ENCODE results near the gene EIF3D. TPM values are rescaled to one million over a fixed set of nuclear protein-coding genes. Genes with fewer than 3 reads are reported as not detected.

EIF3D gene
- total and polyA plus RNA-seq, 2 of the 4 experiments (the other 2 are of a cell fraction): 339 to 746 TPM

- no peak for TF ChIP-seq RAD21 (IDR thresholded peaks at IDR 0.05; ENCODE audit: low read length)
These were observed 48.1 kb upstream of the EIF3D start (continued) for GRCh38 chr22:36577019-36577418.

GRCh38 chr22:36574728-36575127 lies 45.8 kb upstream of the EIF3D start:
- no peak overlapping the region for H3K4me3 ChIP-seq (ENCODE audit: insufficient read depth, low read depth, low read length)
- no peak overlapping the region for H3K27ac ChIP-seq (ENCODE audit: insufficient read depth, low read length)
- 0 out of 2 replicates have a peak overlapping the region, but pooled peaks have one; percentile 15 for H3K14ac ChIP-seq (replicated peaks; ENCODE audit: low read depth, low read length)
- no peak overlapping the region for H4K8ac ChIP-seq (ENCODE audit: low read depth in 2 of 2, low read length in 2 of 2)
- BruUV-seq (replicated peaks): no TSS peak
- H3K9me3 ChIP-seq (ENCODE audit: control insufficient read depth, insufficient read depth, low read length): no peaks in the 10 kb centered on the region
- no peaks in the 10 kb centered on the region; the same call in 1 of the 2 replicates for H4K20me1 ChIP-seq (ENCODE audit: insufficient read depth, low read length)
- no peak overlapping the region for H2BK120ac ChIP-seq (ENCODE audit: low read depth, low read length)
- peaks cover 5% of the 10 kb centered on the region for H3K9me1 ChIP-seq (ENCODE audit: insufficient read depth, low read length)
- H3K18ac ChIP-seq (ENCODE audit: low read depth, low read length): no peak overlapping the region
- H3K4me2 ChIP-seq (ENCODE audit: low read depth, low read length): no peak overlapping the region
- ChIA-PET CTCF (no interaction called here), POLR2A (ENCODE audit: unreplicated experiment) (no interaction called here)
- ATAC-seq (ENCODE audit: low read depth) (no peak), DNase-seq (no peak)
- peak overlapping the region; percentile 18; the same call in 1 of the 2 replicates for H4K91ac ChIP-seq (ENCODE audit: insufficient read depth, low read depth, low read length)
- peaks cover 6% of the 10 kb centered on the region; the same call in 1 of the 2 replicates for H3K4me1 ChIP-seq (ENCODE audit: control insufficient read depth, insufficient read depth, low read length)
- no peak overlapping the region for H2AK9ac ChIP-seq (replicated peaks; ENCODE audit: low read depth, low read length, poor library complexity)
- H3K23ac ChIP-seq (ENCODE audit: low read depth, low read length): no peak overlapping the region
- in situ Hi-C loops (cut with MboI; ENCODE audit: low sequenced_read_pairs) (no loop called here), intact Hi-C loops (cut with micrococcal nuclease) (no loop called here), dilution Hi-C loops (cut with HindIII; ENCODE audit: low sequenced_read_pairs, unreplicated experiment) (no loop called here)
- H2BK20ac ChIP-seq (ENCODE audit: low read depth, low read length): no peak overlapping the region
- no CpG with 5 or more reads among the region's 1 CpG for WGBS, 2 experiments (ENCODE audit: extremely low coverage in 2 of 2, insufficient read length in 1 of 2)
- no peaks in the 10 kb centered on the region for H3K36me3 ChIP-seq (ENCODE audit: control insufficient read depth, insufficient read depth, low read length)
- H2BK5ac ChIP-seq (ENCODE audit: low read depth, low read length, poor library complexity, severe bottlenecking): no peak overlapping the region
- H3K27me3 ChIP-seq (ENCODE audit: control insufficient read depth, insufficient read depth, low read length): peaks cover 18% of the 10 kb centered on the region
- H3K56ac ChIP-seq (ENCODE audit: extremely low read depth, insufficient read depth, low read length): no peak overlapping the region
- no peak overlapping the region for H2AK5ac ChIP-seq (ENCODE audit: low read depth, low read length)
- no peaks in the 10 kb centered on the region for H3K79me1 ChIP-seq (ENCODE audit: low read depth in 1 of 2, low read length in 2 of 2)
- no peak overlapping the region for H4K5ac ChIP-seq (ENCODE audit: low read depth, low read length)
- no peak overlapping the region for H3K4ac ChIP-seq (ENCODE audit: low read depth, low read length)
- no peak overlapping the region for H2AFZ ChIP-seq (replicated peaks; ENCODE audit: low read length, poor library complexity)
- no peak overlapping the region; the same call in 2 of the 3 replicates for H2BK15ac ChIP-seq (ENCODE audit: low read depth, low read length)
- no peak overlapping the region for H3K9ac ChIP-seq (ENCODE audit: low read depth, low read length)
- TF ChIP-seq CHD1 (IDR thresholded peaks at IDR 0.05; ENCODE audit: low read depth, low read length): no peak
- TF ChIP-seq MAZ (IDR thresholded peaks at IDR 0.05; ENCODE audit: borderline replicate concordance, low read depth, low read length): no peak
- TF ChIP-seq POLR2A (IDR thresholded peaks at IDR 0.05; ENCODE audit: low read depth, low read length): no peak
- TF ChIP-seq RCOR1 (IDR thresholded peaks at IDR 0.05; ENCODE audit: insufficient replicate concordance, low read length): no peak
- no peak for TF ChIP-seq ELK1 (IDR thresholded peaks at IDR 0.05; ENCODE audit: borderline replicate concordance, low read depth, low read length)
- TF ChIP-seq MAFK (IDR thresholded peaks at IDR 0.05; ENCODE audit: low read depth, low read length): no peak
- no peak for TF ChIP-seq RFX5 (IDR thresholded peaks at IDR 0.05; ENCODE audit: low read depth, low read length)
- TF ChIP-seq MXI1 (IDR thresholded peaks at IDR 0.05; ENCODE audit: borderline replicate concordance, low read depth, low read length): no peak
- no peak for TF ChIP-seq USF2 (IDR thresholded peaks at IDR 0.05; ENCODE audit: low read depth, low read length)
- TF ChIP-seq CEBPB (IDR thresholded peaks at IDR 0.05; ENCODE audit: low read depth, low read length): no peak
- TF ChIP-seq RAD21 (IDR thresholded peaks at IDR 0.05; ENCODE audit: low read length): no peak
- no peak for TF ChIP-seq CTCF (conservative IDR thresholded peaks at IDR 0.05; ENCODE audit: low read depth, low read length)
- no peak for TF ChIP-seq BHLHE40 (IDR thresholded peaks at IDR 0.05; ENCODE audit: low read depth, low read length)
- no peak for TF ChIP-seq SMC3 (IDR thresholded peaks at IDR 0.05; ENCODE audit: low read depth, low read length)
- TF ChIP-seq NFE2L2 (IDR thresholded peaks at IDR 0.05; ENCODE audit: low read depth, low read length): no peak

Data from IMR-90 (cell line).